HepG2 (cell line): ENCODE measurements around the gene NYAP1. TPM values are rescaled to one million over a fixed set of nuclear protein-coding genes. Genes with fewer than 3 reads are reported as not detected.

Source experiments
- ELF1 ChIP-seq: sonication (generic); formaldehyde crosslinking; IDR thresholded peaks from 2 replicates; pipeline ENCODE4 v1.4.0; 2020; ENCODE audit warnings: missing genetic modification reagents
- FLYWCH1 ChIP-seq: sonication (generic); formaldehyde crosslinking; IDR thresholded peaks from 2 replicates; pipeline ENCODE4 v1.8.1; 2023; ENCODE audit warnings: mild to moderate bottlenecking, missing genetic modification reagents
- HNRNPL ChIP-seq: fragments of 200-400 bp; formaldehyde crosslinking; IDR thresholded peaks from 2 replicates; pipeline ENCODE4 v1.6.1; 2017; ENCODE audit warnings: mild to moderate bottlenecking, low read depth, low read length
- KDM2A ChIP-seq: sonication (generic); formaldehyde crosslinking; IDR thresholded peaks from 2 replicates; pipeline ENCODE4 v1.4.0; 2020; ENCODE audit warnings: low read depth, missing genetic modification reagents, borderline replicate concordance
- RBM39 ChIP-seq: fragments of 200-400 bp; formaldehyde crosslinking; IDR thresholded peaks from one replicate; pipeline ENCODE4 v1.6.1; 2018; ENCODE audit warnings: antibody characterized with exemption, mild to moderate bottlenecking, low read depth, low read length; ENCODE audit not compliant: poor library complexity, severe bottlenecking
- RXRA ChIP-seq: sonication (generic); formaldehyde crosslinking; IDR thresholded peaks from 2 replicates; pipeline ENCODE4 v1.5.1; 2020; ENCODE audit warnings: missing genetic modification reagents
- TMF1 ChIP-seq: sonication (generic); formaldehyde crosslinking; IDR thresholded peaks from 2 replicates; pipeline ENCODE4 v1.8.1; 2022; ENCODE audit warnings: low read depth, missing genetic modification reagents
- XBP1 ChIP-seq: sonication (generic); formaldehyde crosslinking; IDR thresholded peaks from 2 replicates; pipeline ENCODE4 v1.5.0; 2020; ENCODE audit warnings: missing genetic modification reagents
- ZBTB38 ChIP-seq: sonication (generic); formaldehyde crosslinking; IDR thresholded peaks from 2 replicates; pipeline ENCODE4 v1.5.1; 2020; ENCODE audit warnings: mild to moderate bottlenecking, missing genetic modification reagents
- ZNF883 ChIP-seq: sonication (generic); formaldehyde crosslinking; IDR thresholded peaks from 2 replicates; pipeline ENCODE4 v1.5.1; 2020; ENCODE audit warnings: mild to moderate bottlenecking, missing genetic modification reagents; ENCODE audit errors: not compliant biosample characterization
- ZSCAN21 ChIP-seq: sonication (generic); formaldehyde crosslinking; IDR thresholded peaks from 2 replicates; pipeline ENCODE4 v1.8.0; 2022; ENCODE audit warnings: mild to moderate bottlenecking, missing genetic modification reagents, moderate library complexity, borderline replicate concordance
- polyA plus RNA-seq, 8 experiments: library from polyadenylated mRNA; depleted of rRNA in 3 of 8; stranded (reverse) in 7 of 8; unstranded in 1 of 8; fragments of >200 nt; fragmentation: Illumina TruSeq in 4 of 8; extraction: Trizol in 4 of 8; gene quantifications; 2 replicates each; pipeline versions ENCODE4 v1.2.1 to v1.2.3, GENCODE V29; 2011 to 2016; ENCODE audit warnings: low read depth in 4 of 8, missing spikeins in 1 of 8, mixed read lengths in 1 of 8; ENCODE audit not compliant: insufficient read depth in 1 of 8
- total RNA-seq, 5 experiments: library from RNA; depleted of rRNA; stranded (reverse); fragments of >200 nt; fragmentation: Illumina TruSeq; extraction: Trizol; gene quantifications; 2 replicates each; pipeline ENCODE4 v1.2.3, GENCODE V29; 2016; ENCODE audit warnings: low read depth in 1 of 5
- TF ChIP-seq, protein P1 (sequence below): sonication (generic); formaldehyde crosslinking; IDR thresholded peaks from 2 replicates; pipeline ENCODE4 v1.9.0; 2022; ENCODE audit warnings: missing genetic modification reagents, mild to moderate bottlenecking, borderline replicate concordance
- TF ChIP-seq, protein P2 (sequence below): sonication (generic); formaldehyde crosslinking; IDR thresholded peaks from 2 replicates; pipeline ENCODE4 v1.4.0; 2020; ENCODE audit warnings: missing genetic modification reagents
- TF ChIP-seq, protein P3 (sequence below): sonication (generic); formaldehyde crosslinking; IDR thresholded peaks from 2 replicates; pipeline ENCODE4 v1.8.0; 2022; ENCODE audit warnings: missing genetic modification reagents, mild to moderate bottlenecking, borderline replicate concordance
- TF ChIP-seq, protein P4 (sequence below): sonication (generic); formaldehyde crosslinking; conservative IDR thresholded peaks from 2 replicates; pipeline ENCODE4 v1.5.0; 2020; ENCODE audit warnings: missing genetic modification reagents
- TF ChIP-seq, protein P5 (sequence below): sonication (generic); formaldehyde crosslinking; IDR thresholded peaks from 2 replicates; pipeline ENCODE4 v1.4.0; 2020; ENCODE audit warnings: mild to moderate bottlenecking, missing genetic modification reagents

The NYAP1 gene
- total and polyA plus RNA-seq, 2 of the 13 experiments (the other 11 are each of a cell fraction or from before 2014, with no cell fraction given), result 0.15 to 0.46 TPM

DNA sequence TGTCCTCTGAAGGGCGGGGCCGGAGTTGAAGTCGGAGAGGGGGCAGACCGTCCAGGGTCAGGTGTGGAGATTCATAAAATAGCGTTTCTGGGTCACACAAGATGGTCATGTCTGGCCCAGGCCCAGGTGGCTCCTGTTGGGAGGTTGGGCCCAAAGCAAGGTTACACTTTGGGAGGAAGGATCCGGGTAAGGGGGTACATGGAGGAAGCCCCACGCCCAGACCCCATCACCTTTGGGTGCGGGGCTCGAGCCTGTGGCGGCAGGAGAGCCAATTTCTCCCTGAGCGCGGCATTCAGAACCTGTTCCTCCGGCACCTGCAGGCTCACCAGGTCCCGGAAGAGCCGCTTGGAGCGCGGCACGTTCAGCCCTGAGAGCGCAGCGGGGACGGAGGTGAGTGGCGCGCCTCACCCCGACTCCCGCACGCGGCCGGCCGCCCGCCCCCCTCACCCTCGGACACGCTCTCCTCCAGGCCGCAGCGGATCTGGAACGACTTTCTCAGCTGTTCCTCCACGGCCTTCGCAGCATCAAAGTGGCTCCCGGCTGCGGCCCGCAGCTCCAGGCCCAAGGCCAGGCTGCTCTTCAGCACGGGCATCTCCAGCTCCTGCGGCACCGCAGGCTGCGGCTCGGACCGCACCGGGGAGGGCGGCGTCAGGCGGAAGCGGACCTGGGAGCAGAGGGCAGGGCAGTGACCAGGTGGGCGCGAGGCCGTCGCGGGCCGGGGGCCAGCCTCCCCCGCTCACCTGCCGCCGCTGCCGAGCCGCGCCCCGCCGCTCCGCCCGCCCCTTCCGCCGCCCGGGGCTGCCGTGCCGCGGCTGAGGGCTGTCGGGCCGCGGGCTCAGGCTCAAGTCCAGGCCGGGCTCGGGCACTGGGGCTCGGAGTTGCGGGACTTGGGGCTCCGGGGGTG lies 48.1 kb upstream of the NYAP1 start (continued):
- TF ChIP-seq, protein P1, sequence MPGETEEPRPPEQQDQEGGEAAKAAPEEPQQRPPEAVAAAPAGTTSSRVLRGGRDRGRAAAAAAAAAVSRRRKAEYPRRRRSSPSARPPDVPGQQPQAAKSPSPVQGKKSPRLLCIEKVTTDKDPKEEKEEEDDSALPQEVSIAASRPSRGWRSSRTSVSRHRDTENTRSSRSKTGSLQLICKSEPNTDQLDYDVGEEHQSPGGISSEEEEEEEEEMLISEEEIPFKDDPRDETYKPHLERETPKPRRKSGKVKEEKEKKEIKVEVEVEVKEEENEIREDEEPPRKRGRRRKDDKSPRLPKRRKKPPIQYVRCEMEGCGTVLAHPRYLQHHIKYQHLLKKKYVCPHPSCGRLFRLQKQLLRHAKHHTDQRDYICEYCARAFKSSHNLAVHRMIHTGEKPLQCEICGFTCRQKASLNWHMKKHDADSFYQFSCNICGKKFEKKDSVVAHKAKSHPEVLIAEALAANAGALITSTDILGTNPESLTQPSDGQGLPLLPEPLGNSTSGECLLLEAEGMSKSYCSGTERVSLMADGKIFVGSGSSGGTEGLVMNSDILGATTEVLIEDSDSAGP, result peak; percentile 47; the same call in 1 of the 2 replicates
- TF ChIP-seq, protein P2, sequence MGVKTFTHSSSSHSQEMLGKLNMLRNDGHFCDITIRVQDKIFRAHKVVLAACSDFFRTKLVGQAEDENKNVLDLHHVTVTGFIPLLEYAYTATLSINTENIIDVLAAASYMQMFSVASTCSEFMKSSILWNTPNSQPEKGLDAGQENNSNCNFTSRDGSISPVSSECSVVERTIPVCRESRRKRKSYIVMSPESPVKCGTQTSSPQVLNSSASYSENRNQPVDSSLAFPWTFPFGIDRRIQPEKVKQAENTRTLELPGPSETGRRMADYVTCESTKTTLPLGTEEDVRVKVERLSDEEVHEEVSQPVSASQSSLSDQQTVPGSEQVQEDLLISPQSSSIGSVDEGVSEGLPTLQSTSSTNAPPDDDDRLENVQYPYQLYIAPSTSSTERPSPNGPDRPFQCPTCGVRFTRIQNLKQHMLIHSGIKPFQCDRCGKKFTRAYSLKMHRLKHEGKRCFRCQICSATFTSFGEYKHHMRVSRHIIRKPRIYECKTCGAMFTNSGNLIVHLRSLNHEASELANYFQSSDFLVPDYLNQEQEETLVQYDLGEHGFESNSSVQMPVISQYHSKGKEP (CRISPR knock-in tag), result 0 out of 2 replicates have a peak, but pooled peaks have one; percentile 18
- 0 out of 2 replicates have a peak, but pooled peaks have one; percentile 47 for TF ChIP-seq HNRNPL
- TF ChIP-seq ZNF883 (CRISPR knock-in tag), result peak; percentile 36
- no peak; the same call in 1 of the 2 replicates for TF ChIP-seq ZSCAN21
- TF ChIP-seq FLYWCH1 (CRISPR knock-in tag), result 0 out of 2 replicates have a peak, but pooled peaks have one; percentile 8
- peak; percentile 39; the same call in 1 of the 2 replicates for TF ChIP-seq ELF1 (CRISPR knock-in tag)
- no peak for TF ChIP-seq RXRA
- TF ChIP-seq, protein P3, sequence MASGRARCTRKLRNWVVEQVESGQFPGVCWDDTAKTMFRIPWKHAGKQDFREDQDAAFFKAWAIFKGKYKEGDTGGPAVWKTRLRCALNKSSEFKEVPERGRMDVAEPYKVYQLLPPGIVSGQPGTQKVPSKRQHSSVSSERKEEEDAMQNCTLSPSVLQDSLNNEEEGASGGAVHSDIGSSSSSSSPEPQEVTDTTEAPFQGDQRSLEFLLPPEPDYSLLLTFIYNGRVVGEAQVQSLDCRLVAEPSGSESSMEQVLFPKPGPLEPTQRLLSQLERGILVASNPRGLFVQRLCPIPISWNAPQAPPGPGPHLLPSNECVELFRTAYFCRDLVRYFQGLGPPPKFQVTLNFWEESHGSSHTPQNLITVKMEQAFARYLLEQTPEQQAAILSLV (CRISPR knock-in tag), result peak; percentile 61
- TF ChIP-seq RBM39, result peak; percentile 70
- peak; percentile 57; the same call in 1 of the 2 replicates for TF ChIP-seq ZBTB38 (CRISPR knock-in tag)
- TF ChIP-seq, protein P4, sequence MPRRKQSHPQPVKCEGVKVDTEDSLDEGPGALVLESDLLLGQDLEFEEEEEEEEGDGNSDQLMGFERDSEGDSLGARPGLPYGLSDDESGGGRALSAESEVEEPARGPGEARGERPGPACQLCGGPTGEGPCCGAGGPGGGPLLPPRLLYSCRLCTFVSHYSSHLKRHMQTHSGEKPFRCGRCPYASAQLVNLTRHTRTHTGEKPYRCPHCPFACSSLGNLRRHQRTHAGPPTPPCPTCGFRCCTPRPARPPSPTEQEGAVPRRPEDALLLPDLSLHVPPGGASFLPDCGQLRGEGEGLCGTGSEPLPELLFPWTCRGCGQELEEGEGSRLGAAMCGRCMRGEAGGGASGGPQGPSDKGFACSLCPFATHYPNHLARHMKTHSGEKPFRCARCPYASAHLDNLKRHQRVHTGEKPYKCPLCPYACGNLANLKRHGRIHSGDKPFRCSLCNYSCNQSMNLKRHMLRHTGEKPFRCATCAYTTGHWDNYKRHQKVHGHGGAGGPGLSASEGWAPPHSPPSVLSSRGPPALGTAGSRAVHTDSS (CRISPR knock-in tag), result no peak
- TF ChIP-seq XBP1 (CRISPR knock-in tag), result no peak
- peak; percentile 96 for TF ChIP-seq TMF1
- peak; percentile 97 for TF ChIP-seq KDM2A (CRISPR knock-in tag)
- TF ChIP-seq, protein P5, sequence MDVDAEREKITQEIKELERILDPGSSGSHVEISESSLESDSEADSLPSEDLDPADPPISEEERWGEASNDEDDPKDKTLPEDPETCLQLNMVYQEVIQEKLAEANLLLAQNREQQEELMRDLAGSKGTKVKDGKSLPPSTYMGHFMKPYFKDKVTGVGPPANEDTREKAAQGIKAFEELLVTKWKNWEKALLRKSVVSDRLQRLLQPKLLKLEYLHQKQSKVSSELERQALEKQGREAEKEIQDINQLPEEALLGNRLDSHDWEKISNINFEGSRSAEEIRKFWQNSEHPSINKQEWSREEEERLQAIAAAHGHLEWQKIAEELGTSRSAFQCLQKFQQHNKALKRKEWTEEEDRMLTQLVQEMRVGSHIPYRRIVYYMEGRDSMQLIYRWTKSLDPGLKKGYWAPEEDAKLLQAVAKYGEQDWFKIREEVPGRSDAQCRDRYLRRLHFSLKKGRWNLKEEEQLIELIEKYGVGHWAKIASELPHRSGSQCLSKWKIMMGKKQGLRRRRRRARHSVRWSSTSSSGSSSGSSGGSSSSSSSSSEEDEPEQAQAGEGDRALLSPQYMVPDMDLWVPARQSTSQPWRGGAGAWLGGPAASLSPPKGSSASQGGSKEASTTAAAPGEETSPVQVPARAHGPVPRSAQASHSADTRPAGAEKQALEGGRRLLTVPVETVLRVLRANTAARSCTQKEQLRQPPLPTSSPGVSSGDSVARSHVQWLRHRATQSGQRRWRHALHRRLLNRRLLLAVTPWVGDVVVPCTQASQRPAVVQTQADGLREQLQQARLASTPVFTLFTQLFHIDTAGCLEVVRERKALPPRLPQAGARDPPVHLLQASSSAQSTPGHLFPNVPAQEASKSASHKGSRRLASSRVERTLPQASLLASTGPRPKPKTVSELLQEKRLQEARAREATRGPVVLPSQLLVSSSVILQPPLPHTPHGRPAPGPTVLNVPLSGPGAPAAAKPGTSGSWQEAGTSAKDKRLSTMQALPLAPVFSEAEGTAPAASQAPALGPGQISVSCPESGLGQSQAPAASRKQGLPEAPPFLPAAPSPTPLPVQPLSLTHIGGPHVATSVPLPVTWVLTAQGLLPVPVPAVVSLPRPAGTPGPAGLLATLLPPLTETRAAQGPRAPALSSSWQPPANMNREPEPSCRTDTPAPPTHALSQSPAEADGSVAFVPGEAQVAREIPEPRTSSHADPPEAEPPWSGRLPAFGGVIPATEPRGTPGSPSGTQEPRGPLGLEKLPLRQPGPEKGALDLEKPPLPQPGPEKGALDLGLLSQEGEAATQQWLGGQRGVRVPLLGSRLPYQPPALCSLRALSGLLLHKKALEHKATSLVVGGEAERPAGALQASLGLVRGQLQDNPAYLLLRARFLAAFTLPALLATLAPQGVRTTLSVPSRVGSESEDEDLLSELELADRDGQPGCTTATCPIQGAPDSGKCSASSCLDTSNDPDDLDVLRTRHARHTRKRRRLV (CRISPR knock-in tag), result no peak
